ENCODE data around the gene TSEN15.

DNA sequence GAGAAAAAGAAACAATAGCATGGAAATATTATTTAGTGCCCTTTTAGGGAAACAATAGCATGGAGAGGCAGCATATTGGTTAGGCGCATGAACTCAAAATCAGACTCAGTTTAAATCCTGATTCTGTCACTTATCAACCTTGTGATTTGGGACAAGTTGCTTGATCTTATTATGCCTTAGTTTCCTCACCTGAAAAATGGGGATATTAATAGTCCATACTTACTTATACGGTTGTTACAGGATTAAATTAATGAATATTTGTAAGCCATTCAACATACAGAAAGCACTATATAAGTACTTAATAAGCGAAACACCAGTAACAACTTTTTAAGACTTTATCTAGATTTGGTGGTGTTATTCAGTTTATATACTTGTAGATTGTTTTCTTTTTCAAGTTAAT is 1.2 kb downstream of the TSEN15 start:
- no peak for TF ChIP-seq POLR2AphosphoS5 (IDR thresholded peaks at IDR 0.05; ENCODE audit: low read depth, low read length)
- no peak for TF ChIP-seq POLR2A (IDR thresholded peaks at IDR 0.05; ENCODE audit: low read depth, low read length)
- TF ChIP-seq TAF1 (IDR thresholded peaks at IDR 0.05; ENCODE audit: low read depth, low read length): no peak
- no peak for TF ChIP-seq PAX5 (IDR thresholded peaks at IDR 0.05; ENCODE audit: insufficient read depth, low read length, severe bottlenecking)
